Measurements from ENCODE around the gene EXOC2. TPM values are rescaled to one million over a fixed set of nuclear protein-coding genes. Genes with fewer than 3 reads are reported as not detected.

EXOC2 gene
- total RNA-seq, 1 donor from 2014 or later: 35.3 TPM

- no peaks in the 10 kb centered on the region for H3K36me3 ChIP-seq (ENCODE audit: control insufficient read depth, insufficient read depth, low read length)
- no peak for DNase-seq (ENCODE audit: low read depth)
- no peak overlapping the region for H3K4me3 ChIP-seq (ENCODE audit: low read depth, low read length)
- no peak for TF ChIP-seq CTCF (IDR thresholded peaks at IDR 0.05; ENCODE audit: insufficient read depth, low read length, poor library complexity, severe bottlenecking)
- H3K27me3 ChIP-seq (ENCODE audit: control insufficient read depth, insufficient read depth, low read length): no peaks in the 10 kb centered on the region
Observed at GRCh38 chr6:657743-658142, 35.2 kb downstream of the EXOC2 start.

GRCh38 chr6:656460-657252 lies 36.3 kb downstream of the EXOC2 start, which contains the start of gene HUS1B:
Gene HUS1B (minus strand): TSS chr6:657100. CDS start chr6:656944, 156 bp downstream.
- H3K4me3 ChIP-seq (ENCODE audit: low read depth, low read length): no peak within 1 kb of the TSS
- DNase-seq (ENCODE audit: low read depth): no peak
- H3K27me3 ChIP-seq (ENCODE audit: control insufficient read depth, insufficient read depth, low read length): no peaks in the 10 kb centered on the region
- no peak for TF ChIP-seq CTCF (IDR thresholded peaks at IDR 0.05; ENCODE audit: insufficient read depth, low read length, poor library complexity, severe bottlenecking)
- H3K36me3 ChIP-seq (ENCODE audit: control insufficient read depth, insufficient read depth, low read length): no peaks in the 10 kb centered on the region

GRCh38 chr6:654136-654535 lies 38.8 kb downstream of the EXOC2 start:
- no peak for TF ChIP-seq CTCF (IDR thresholded peaks at IDR 0.05; ENCODE audit: insufficient read depth, low read length, poor library complexity, severe bottlenecking)

GRCh38 chr6:652865-653264 lies 40.1 kb downstream of the EXOC2 start:
- no peak for DNase-seq (ENCODE audit: low read depth)
- H3K27me3 ChIP-seq (ENCODE audit: control insufficient read depth, insufficient read depth, low read length): no peaks in the 10 kb centered on the region
- H3K4me3 ChIP-seq (ENCODE audit: low read depth, low read length): no peak overlapping the region
- no peak for TF ChIP-seq CTCF (IDR thresholded peaks at IDR 0.05; ENCODE audit: insufficient read depth, low read length, poor library complexity, severe bottlenecking)
- no peaks in the 10 kb centered on the region for H3K36me3 ChIP-seq (ENCODE audit: control insufficient read depth, insufficient read depth, low read length)

More at GRCh38 chr6:654136-654535, 38.8 kb downstream of the EXOC2 start:
- Histone ChIP-seq H3K27me3 (ENCODE audit: control insufficient read depth, insufficient read depth, low read length) (no peaks in the 10 kb centered on the region), H3K36me3 (ENCODE audit: control insufficient read depth, insufficient read depth, low read length) (no peaks in the 10 kb centered on the region), H3K4me3 (ENCODE audit: low read depth, low read length) (no peak overlapping the region)
- no peak for DNase-seq (ENCODE audit: low read depth)

- no peak for DNase-seq (ENCODE audit: low read depth)
- no peak for TF ChIP-seq CTCF (IDR thresholded peaks at IDR 0.05; ENCODE audit: insufficient read depth, low read length, poor library complexity, severe bottlenecking)
- Histone ChIP-seq H3K4me3 (ENCODE audit: low read depth, low read length) (no peak overlapping the region), H3K27me3 (ENCODE audit: control insufficient read depth, insufficient read depth, low read length) (no peaks in the 10 kb centered on the region), H3K36me3 (ENCODE audit: control insufficient read depth, insufficient read depth, low read length) (no peaks in the 10 kb centered on the region)
Observed at GRCh38 chr6:650098-650497, 42.8 kb downstream of the EXOC2 start.

GRCh38 chr6:642805-643204 lies 50.1 kb downstream of the EXOC2 start:
- H3K4me3 ChIP-seq (ENCODE audit: low read depth, low read length): no peak overlapping the region
- no peaks in the 10 kb centered on the region for H3K27me3 ChIP-seq (ENCODE audit: control insufficient read depth, insufficient read depth, low read length)
- no peak for TF ChIP-seq CTCF (IDR thresholded peaks at IDR 0.05; ENCODE audit: insufficient read depth, low read length, poor library complexity, severe bottlenecking)
- H3K36me3 ChIP-seq (ENCODE audit: control insufficient read depth, insufficient read depth, low read length): no peaks in the 10 kb centered on the region
- DNase-seq (ENCODE audit: low read depth): no peak

Data from kidney epithelial cell (primary cell).